Suprapubic skin (tissue), 4 donors: ENCODE measurements around the gene ZNF526. TPM values are rescaled to one million over a fixed set of nuclear protein-coding genes. Genes with fewer than 3 reads are reported as not detected.

Experiments
- DNase-seq, 2 donors: peaks; one replicate each; pipeline ENCODE4 v3.0.0-alpha.2; 2019; ENCODE audit warnings: low spot score in 2 of 2
- H3K27ac ChIP-seq: fragments of 200-600 bp; sonication (generic); one replicate; pipeline ENCODE4 v1.5.1; 2019
- H3K27me3 ChIP-seq: fragments of 200-600 bp; sonication (generic); one replicate; pipeline ENCODE4 v1.5.1; 2019
- H3K36me3 ChIP-seq: fragments of 200-600 bp; sonication (generic); one replicate; pipeline ENCODE4 v1.5.1; 2019
- H3K4me1 ChIP-seq: fragments of 200-600 bp; sonication (generic); one replicate; pipeline ENCODE4 v1.5.1; 2019
- H3K4me3 ChIP-seq: fragments of 200-600 bp; sonication (generic); one replicate; pipeline ENCODE4 v1.5.1; 2019; ENCODE audit warnings: mild to moderate bottlenecking
- H3K9me3 ChIP-seq: fragments of 200-600 bp; sonication (generic); one replicate; pipeline ENCODE4 v1.5.1; 2019
- CTCF ChIP-seq, 2 donors: fragments of 200-600 bp in 1 of 2; fragments of 450-650 bp in 1 of 2; sonication (generic) in 1 of 2; IDR thresholded peaks; one replicate each; pipeline ENCODE4 v1.5.1; 2016 to 2019; ENCODE audit warnings: antibody characterized with exemption in 2 of 2, mild to moderate bottlenecking in 1 of 2, moderate library complexity in 1 of 2
- EP300 ChIP-seq: sonication (generic); formaldehyde crosslinking; IDR thresholded peaks from one replicate; pipeline ENCODE4 v1.6.1; 2017; ENCODE audit warnings: antibody characterized with exemption
- POLR2A ChIP-seq, 2 donors: fragments of 450-650 bp; IDR thresholded peaks; one replicate each; pipeline ENCODE4 v1.6.1; 2017; ENCODE audit warnings: antibody characterized with exemption in 2 of 2, mild to moderate bottlenecking in 2 of 2, moderate library complexity in 2 of 2
- POLR2AphosphoS5 ChIP-seq, 3 donors: sonication (generic); formaldehyde crosslinking; IDR thresholded peaks; one replicate each; pipeline ENCODE4 v1.6.1; 2017; ENCODE audit warnings: antibody characterized with exemption in 3 of 3
- WGBS: methylation state at CpG from one replicate; pipeline ENCODE4 v1.1.5; 2018; 5-methylcytosine and 5-hydroxymethylcytosine counted together
- total RNA-seq, 4 donors: library from RNA; depleted of rRNA; stranded (reverse); fragments of >200 nt; gene quantifications; one replicate each; pipeline ENCODE4 v1.1.0, GENCODE V29; 2016

Gene ZNF526
- total RNA-seq, 4 donors from 2014 or later = 4.2 to 12.9 (median 8.9) TPM

- no peak for DNase-seq
- Histone ChIP-seq H3K27ac (peak overlapping the region; percentile 97), H3K36me3 (peaks cover 28% of the 10 kb centered on the region), H3K9me3 (no peaks in the 10 kb centered on the region), H3K4me1 (peaks cover 77% of the 10 kb centered on the region), H3K27me3 (no peaks in the 10 kb centered on the region), H3K4me3 (no peak overlapping the region)
- TF ChIP-seq POLR2AphosphoS5 (IDR thresholded peaks at IDR 0.05) (no peak), EP300 (no peak), POLR2A (IDR thresholded peaks at IDR 0.05) (no peak), CTCF (IDR thresholded peaks at IDR 0.05) (no peak)
- WGBS = 44% methylated on average over 2 of the region's 4 CpGs
These were observed 56.7 kb downstream of the ZNF526 start for GRCh38 chr19:42276821-42277220.

Other genes with a start within 250 kb of the ZNF526 start
- not detected for gene ATP1A3, start 226.1 kb upstream of the ZNF526 start, total RNA-seq
- 1 to 10 TPM in 3 of 4 donors, under 1 TPM in 1; 0.68 to 2.3 (median 1.1) TPM for gene GRIK5, start 150.1 kb upstream of the ZNF526 start, total RNA-seq
- gene ZNF574, start 144.1 kb upstream of the ZNF526 start, total RNA-seq = 10 to 100 TPM; 31.1 to 42.9 (median 33.5) TPM
- gene POU2F2, start 87.9 kb upstream of the ZNF526 start, total RNA-seq = 100 to 1,000 TPM in 1 of 4 donors, under 1 TPM in 3; 0.55 to 244 (median 0.71) TPM
- 10 to 100 TPM; 51.3 to 78.9 (median 65.6) TPM for gene DEDD2, start 2.6 kb upstream of the ZNF526 start, total RNA-seq
- gene GSK3A, start 22.3 kb downstream of the ZNF526 start, total RNA-seq = 10 to 100 TPM; 24.0 to 37.3 (median 28.3) TPM
- 10 to 100 TPM; 36.8 to 49.5 (median 45.8) TPM for gene ERF, start 34.8 kb downstream of the ZNF526 start, total RNA-seq
- gene CIC, start 48.9 kb downstream of the ZNF526 start, total RNA-seq = 10 to 100 TPM; 57.5 to 91.6 (median 81.9) TPM
- 1 to 10 TPM in 2 of 4 donors, under 1 TPM in 2; 0.73 to 1.7 (median 1.1) TPM for gene PRR19, start 81.8 kb downstream of the ZNF526 start, total RNA-seq
- gene PAFAH1B3, start 82.3 kb downstream of the ZNF526 start, total RNA-seq = 10 to 100 TPM; 14.4 to 33.0 (median 18.9) TPM
- gene TMEM145, start 93.0 kb downstream of the ZNF526 start, total RNA-seq = 1 to 10 TPM in 1 of 4 donors, not detected in 3; 4.2 TPM
- gene MEGF8, start 105.3 kb downstream of the ZNF526 start, total RNA-seq = 10 to 100 TPM; 10.7 to 21.5 (median 16.1) TPM
- gene CNFN, start 170.0 kb downstream of the ZNF526 start, total RNA-seq = 100 to 1,000 TPM in 3 of 4 donors, 10 to 100 TPM in 1; 52.9 to 364 (median 353) TPM
- gene LIPE, start 207.1 kb downstream of the ZNF526 start, total RNA-seq = 10 to 100 TPM; 33.9 to 82.6 (median 51.5) TPM
- under 1 TPM in 1 of 4 donors, not detected in 3; 0.55 TPM for gene CXCL17, start 222.6 kb downstream of the ZNF526 start, total RNA-seq